A549 (cell line): ENCODE results near the gene RUNX1. TPM values are rescaled to one million over a fixed set of nuclear protein-coding genes. Genes with fewer than 3 reads are reported as not detected.

Experiments
- ATAC-seq, 2 experiments: fragments of 200-7000 bp in 1 of 2; fragments of >200 bp in 1 of 2; cut with Nextera tagmentation in 1 of 2; cut with Tn5 transposase in 1 of 2; 3 replicates each; pipeline versions ENCODE4 v1.8.0 to v1.9.1; 2018 to 2020; ENCODE audit warnings: mild to moderate bottlenecking in 1 of 2, moderate library complexity in 1 of 2
- CTCF ChIA-PET: fragments of 300-600 bp; sonication (Branson Sonifier 250); formaldehyde crosslinking; extraction: SDS; loops from one replicate; lab custom pipeline; 2021; ENCODE audit warnings: antibody characterized with exemption, inconsistent platforms; lab: Yijun Ruan, JAX
- POLR2A ChIA-PET: fragments of 350-600 bp; formaldehyde crosslinking; extraction: SDS; loops from one replicate; lab custom pipeline; 2021; ENCODE audit warnings: antibody characterized with exemption, inconsistent platforms; lab: Yijun Ruan, JAX
- DNase-seq, 2 experiments: peaks; one replicate each; pipeline versions ENCODE4 v3.0.0 to v3.0.0-alpha.2; 2011 to 2016; ENCODE audit warnings: low read depth in 1 of 2, low spot score in 1 of 2
- FAIRE-seq: peaks from 2 replicates; lab custom pipeline; 2011; peaks lifted over from hg19 to GRCh38; lab: Jason Lieb, UNC
- H3K27ac ChIP-seq, 2 experiments: fragments of >200 bp; sonication (Bioruptor Twin); formaldehyde crosslinking; 3 replicates each; pipeline ENCODE4 v1.5.1; 2016 to 2017
- H3K4me1 ChIP-seq: fragments of >200 bp; sonication (Bioruptor Twin); formaldehyde crosslinking; 3 replicates; pipeline ENCODE4 v1.6.1; 2016
- H3K4me2 ChIP-seq: fragments of >200 bp; sonication (Bioruptor Twin); formaldehyde crosslinking; 3 replicates; pipeline ENCODE4 v1.6.1; 2016
- H3K4me3 ChIP-seq: fragments of >200 bp; sonication (Bioruptor Twin); formaldehyde crosslinking; 3 replicates; pipeline ENCODE4 v1.5.1; 2016
- H3K9me3 ChIP-seq: fragments of >200 bp; sonication (Bioruptor Twin); formaldehyde crosslinking; 3 replicates; pipeline ENCODE4 v1.6.1; 2016
- ATOH8 ChIP-seq: fragments of 250-450 bp; sonication (Bioruptor Pico); IDR thresholded peaks from 2 replicates; pipeline ENCODE4 v1.5.0; 2020; ENCODE audit warnings: low read depth, mild to moderate bottlenecking, moderate library complexity
- BHLHE40 ChIP-seq: IDR thresholded peaks from 2 replicates; pipeline ENCODE4 v1.6.1; 2012; ENCODE audit warnings: low read depth, low read length, inconsistent platforms
- CBX2 ChIP-seq: fragments of 200-600 bp; sonication (generic); IDR thresholded peaks from 2 replicates; pipeline ENCODE4 v1.6.1; 2016; ENCODE audit warnings: low read depth, mild to moderate bottlenecking, borderline replicate concordance
- CEBPB ChIP-seq, 2 experiments: fragments of >200 bp in 1 of 2; sonication (Bioruptor Twin) in 1 of 2; formaldehyde crosslinking in 1 of 2; IDR thresholded peaks; 2 replicates each; pipeline ENCODE4 v1.6.1; 2012 to 2016
- CHD4 ChIP-seq: fragments of 200-600 bp; sonication (generic); IDR thresholded peaks from 2 replicates; pipeline ENCODE4 v1.6.1; 2016; ENCODE audit warnings: antibody characterized with exemption, mild to moderate bottlenecking, borderline replicate concordance
- CTCF ChIP-seq: fragments of >200 bp; sonication (Bioruptor Twin); formaldehyde crosslinking; IDR thresholded peaks from 3 replicates; pipeline ENCODE4 v1.5.1; 2016
- EP300 ChIP-seq, 2 experiments: fragments of >200 bp; sonication (Bioruptor Twin); formaldehyde crosslinking; IDR thresholded peaks; 2 replicates in 1 of 2; 3 replicates in 1 of 2; pipeline ENCODE4 v1.6.1; 2016 to 2017
- FOSB ChIP-seq: fragments of 250-450 bp; sonication (Bioruptor Pico); IDR thresholded peaks from 2 replicates; pipeline ENCODE4 v1.5.0; 2020; ENCODE audit warnings: mild to moderate bottlenecking, moderate library complexity
- FOXS1 ChIP-seq: fragments of 250-450 bp; sonication (Bioruptor Pico); IDR thresholded peaks from 2 replicates; pipeline ENCODE4 v1.5.0; 2020; ENCODE audit warnings: mild to moderate bottlenecking, moderate library complexity
- GATA3 ChIP-seq: IDR thresholded peaks from 2 replicates; pipeline ENCODE4 v1.6.1; 2012; ENCODE audit warnings: borderline replicate concordance
- HDAC2 ChIP-seq: fragments of 200-600 bp; sonication (generic); IDR thresholded peaks from 2 replicates; pipeline ENCODE4 v1.6.1; 2016
- HOXA7 ChIP-seq: fragments of 250-450 bp; sonication (Bioruptor Pico); IDR thresholded peaks from 2 replicates; pipeline ENCODE4 v1.5.0; 2020; ENCODE audit warnings: mild to moderate bottlenecking, moderate library complexity
- HOXB5 ChIP-seq: fragments of 250-450 bp; sonication (Bioruptor Pico); IDR thresholded peaks from 2 replicates; pipeline ENCODE4 v1.5.0; 2020; ENCODE audit warnings: mild to moderate bottlenecking, moderate library complexity
- JUNB ChIP-seq: fragments of >200 bp; sonication (Bioruptor Twin); formaldehyde crosslinking; IDR thresholded peaks from 2 replicates; pipeline ENCODE4 v1.6.1; 2016
- MAFK ChIP-seq: fragments of 450-650 bp; IDR thresholded peaks from 2 replicates; pipeline ENCODE4 v1.6.1; 2014; ENCODE audit not compliant: partially characterized antibody
- MAX ChIP-seq: IDR thresholded peaks from 2 replicates; pipeline ENCODE4 v1.6.1; 2012
- MAZ ChIP-seq: fragments of 150-350 bp; IDR thresholded peaks from 2 replicates; pipeline ENCODE4 v1.6.1; 2014; ENCODE audit warnings: antibody characterized with exemption, low read depth, low read length, borderline replicate concordance
- NFE2L2 ChIP-seq: fragments of 150-350 bp; conservative IDR thresholded peaks from 2 replicates; pipeline ENCODE4 v1.6.1; 2014; ENCODE audit warnings: low read length
- NPAS2 ChIP-seq: fragments of 250-450 bp; sonication (Bioruptor Pico); IDR thresholded peaks from 2 replicates; pipeline ENCODE4 v1.8.0; 2022; ENCODE audit warnings: mild to moderate bottlenecking, moderate library complexity, borderline replicate concordance
- PBX3 ChIP-seq: IDR thresholded peaks from 2 replicates; pipeline ENCODE4 v1.6.1; 2012
- PHF8 ChIP-seq: fragments of 200-600 bp; sonication (generic); IDR thresholded peaks from 2 replicates; pipeline ENCODE4 v1.6.1; 2016; ENCODE audit warnings: low read depth, mild to moderate bottlenecking, antibody characterized with exemption, moderate library complexity, borderline replicate concordance
- POLR2A ChIP-seq: IDR thresholded peaks from 2 replicates; pipeline ENCODE4 v1.6.1; 2012; ENCODE audit warnings: mild to moderate bottlenecking, low read length
- RARB ChIP-seq: fragments of 250-450 bp; sonication (Bioruptor Pico); IDR thresholded peaks from 2 replicates; pipeline ENCODE4 v1.8.0; 2021; ENCODE audit warnings: mild to moderate bottlenecking, moderate library complexity
- REST ChIP-seq: fragments of 200-600 bp; sonication (generic); IDR thresholded peaks from 2 replicates; pipeline ENCODE4 v1.6.1; 2016; ENCODE audit warnings: antibody characterized with exemption, mild to moderate bottlenecking, moderate library complexity
- SMC3 ChIP-seq: fragments of >200 bp; sonication (Bioruptor Twin); formaldehyde crosslinking; IDR thresholded peaks from 3 replicates; pipeline ENCODE4 v1.6.1; 2018; ENCODE audit warnings: inconsistent platforms
- TFCP2L1 ChIP-seq: fragments of 250-450 bp; sonication (Bioruptor Pico); IDR thresholded peaks from 2 replicates; pipeline ENCODE4 v1.5.0; 2021; ENCODE audit warnings: mild to moderate bottlenecking
- TP53 ChIP-seq: fragments of 250-450 bp; sonication (Bioruptor Pico); IDR thresholded peaks from 2 replicates; pipeline ENCODE4 v1.5.0; 2021; ENCODE audit warnings: mild to moderate bottlenecking, moderate library complexity
- ZC3H11A ChIP-seq: fragments of 450-650 bp; IDR thresholded peaks from 2 replicates; pipeline ENCODE4 v1.6.1; 2014; ENCODE audit warnings: antibody characterized with exemption, mild to moderate bottlenecking
- ZFP36 ChIP-seq: fragments of 450-650 bp; IDR thresholded peaks from 2 replicates; pipeline ENCODE4 v1.6.1; 2014; ENCODE audit warnings: borderline replicate concordance; ENCODE audit not compliant: partially characterized antibody
- ZSCAN20 ChIP-seq: fragments of 250-450 bp; sonication (Bioruptor Pico); IDR thresholded peaks from 2 replicates; pipeline ENCODE4 v1.8.0; 2022; ENCODE audit warnings: mild to moderate bottlenecking, moderate library complexity
- WGBS: methylation state at CpG from one replicate; pipeline ENCODE4 v1.1.6; 2017; ENCODE audit errors: missing lambda C conversion rate; 5-methylcytosine and 5-hydroxymethylcytosine counted together
- polyA plus RNA-seq, 4 experiments: library from polyadenylated mRNA; depleted of rRNA in 3 of 4; stranded (reverse); fragments of >200 nt; fragmentation: RNase III in 1 of 4; extraction: RNeasy Plus Mini Kit Qiagen cat#74134 plus additional on column Dnase treatment in 1 of 4; gene quantifications; 2 replicates in 3 of 4; 3 replicates in 1 of 4; pipeline ENCODE4 v1.2.3, GENCODE V29; 2011 to 2017

The RUNX1 gene
- polyA plus RNA-seq, 2 of the 4 experiments (the other 2 are of a cell fraction): 5.5 TPM

GRCh38 chr21:35002879-35003722 lies 46.0 kb downstream of the RUNX1 start:
- no peak for FAIRE-seq
- WGBS: 77% methylated on average over 5 of the region's 5 CpGs

GRCh38 chr21:34999397-34999941 lies 49.6 kb downstream of the RUNX1 start:
- Histone ChIP-seq H3K4me2 (no peak overlapping the region), H3K27ac (no peak overlapping the region), H3K4me3 (no peak overlapping the region), H3K9me3 (no peaks in the 10 kb centered on the region), H3K4me1 (no peaks in the 10 kb centered on the region)
- ATAC-seq (no peak), DNase-seq (no peak), FAIRE-seq (no peak)
- CTCF ChIA-PET: no interaction called here
- 81% methylated on average over 10 of the region's 10 CpGs for WGBS
- POLR2A ChIA-PET: no interaction called here
- no peak for TF ChIP-seq BHLHE40
- no peak for TF ChIP-seq CTCF
- TF ChIP-seq SMC3: no peak
- no peak for TF ChIP-seq FOXS1
- TF ChIP-seq MAZ: no peak
- no peak for TF ChIP-seq CHD4
- TF ChIP-seq MAX: no peak
- TF ChIP-seq TP53: no peak
- no peak for TF ChIP-seq HOXA7 (CRISPR knock-in tag)
- TF ChIP-seq ZSCAN20 (CRISPR knock-in tag): no peak
- TF ChIP-seq NFE2L2: no peak
- no peak for TF ChIP-seq TFCP2L1 (CRISPR knock-in tag)
- no peak for TF ChIP-seq MAFK
- TF ChIP-seq HDAC2: no peak
- TF ChIP-seq ZFP36: no peak
- no peak for TF ChIP-seq PHF8
- no peak for TF ChIP-seq REST
- no peak for TF ChIP-seq ZC3H11A
- TF ChIP-seq FOSB: no peak

More at GRCh38 chr21:35002879-35003722, 46.0 kb downstream of the RUNX1 start:
- POLR2A ChIA-PET: no interaction called here
- TF ChIP-seq FOSB (no peak), TP53 (no peak), RARB (CRISPR knock-in tag) (no peak), GATA3 (no peak), NFE2L2 (no peak), CBX2 (no peak), ZFP36 (no peak), JUNB (no peak), PBX3 (no peak), EP300 (IDR thresholded peaks at IDR 0.05) (no peak), PHF8 (no peak), CEBPB (IDR thresholded peaks at IDR 0.05) (no peak), FOXS1 (no peak), ZC3H11A (no peak), ATOH8 (CRISPR knock-in tag) (no peak), POLR2A (no peak), NPAS2 (CRISPR knock-in tag) (no peak), HOXB5 (no peak), HOXA7 (CRISPR knock-in tag) (no peak)
- CTCF ChIA-PET: no interaction called here
- Histone ChIP-seq H3K4me2 (no peak overlapping the region), H3K4me1 (no peaks in the 10 kb centered on the region), H3K9me3 (no peaks in the 10 kb centered on the region), H3K4me3 (no peak overlapping the region), H3K27ac (no peak overlapping the region)
- DNase-seq (no peak), ATAC-seq (no peak)
